Spleen (tissue), 11 donors: Measurements from ENCODE around the gene TMEM54. TPM values are rescaled to one million over a fixed set of nuclear protein-coding genes. Genes with fewer than 3 reads are reported as not detected.

Experiments
- DNase-seq: peaks from one replicate; pipeline ENCODE4 v3.0.0-alpha.2; 2020
- H3K27ac ChIP-seq, 8 donors: fragments of 200-600 bp; sonication (generic) in 7 of 8; 1 replicate in 4 of 8; 2 replicates in 4 of 8; pipeline versions ENCODE4 v1.5.0 to v1.8.0; 2016 to 2021; ENCODE audit warnings: inconsistent platforms in 4 of 8, mild to moderate bottlenecking in 4 of 8, moderate library complexity in 1 of 8
- H3K27me3 ChIP-seq, 7 donors: fragments of 200-600 bp; sonication (generic) in 6 of 7; replicated peaks in 1 of 7; 1 replicate in 4 of 7; 2 replicates in 3 of 7; pipeline versions ENCODE4 v1.5.0 to v1.8.0; 2016 to 2021; ENCODE audit warnings: inconsistent platforms in 3 of 7, mild to moderate bottlenecking in 1 of 7
- H3K36me3 ChIP-seq, 6 donors: fragments of 200-600 bp; sonication (generic) in 5 of 6; 1 replicate in 4 of 6; 2 replicates in 2 of 6; pipeline versions ENCODE4 v1.5.0 to v1.8.0; 2016 to 2021; ENCODE audit warnings: inconsistent platforms in 2 of 6
- H3K4me1 ChIP-seq, 6 donors: fragments of 200-600 bp; sonication (generic) in 5 of 6; 1 replicate in 3 of 6; 2 replicates in 3 of 6; pipeline versions ENCODE4 v1.5.0 to v1.8.0; 2016 to 2021; ENCODE audit warnings: inconsistent platforms in 3 of 6
- H3K4me3 ChIP-seq, 8 donors: fragments of 200-600 bp; sonication (generic) in 7 of 8; 1 replicate in 4 of 8; 2 replicates in 4 of 8; pipeline versions ENCODE4 v1.5.0 to v1.8.0; 2016 to 2021; ENCODE audit warnings: inconsistent platforms in 4 of 8, mild to moderate bottlenecking in 4 of 8, moderate library complexity in 2 of 8
- H3K9me3 ChIP-seq, 8 donors: fragments of 200-600 bp; sonication (generic) in 7 of 8; 1 replicate in 4 of 8; 2 replicates in 4 of 8; pipeline versions ENCODE4 v1.5.0 to v1.8.0; 2016 to 2021; ENCODE audit warnings: inconsistent platforms in 4 of 8
- POLR2A ChIP-seq, 3 donors: fragments of 450-650 bp; IDR thresholded peaks; one replicate each; pipeline ENCODE4 v1.5.1; 2017; ENCODE audit warnings: antibody characterized with exemption in 3 of 3, mild to moderate bottlenecking in 1 of 3
- POLR2AphosphoS5 ChIP-seq, 3 donors: sonication (generic); formaldehyde crosslinking; IDR thresholded peaks; one replicate each; pipeline ENCODE4 v1.5.1; 2017; ENCODE audit warnings: antibody characterized with exemption in 3 of 3
- WGBS, 5 donors: extraction: QIAGEN DNeasy Blood & Tissue Kit in 3 of 5; methylation state at CpG; one replicate each; pipeline versions ENCODE4 v1.1.5 to v1.1.7; 2013 to 2018; 5-methylcytosine and 5-hydroxymethylcytosine counted together
- intact Hi-C: fragments of 100-400 bp; cut with DNase I; formaldehyde crosslinking; loops from one replicate; pipeline ENCODE4 v1.15.0; 2023; ENCODE audit warnings: low total_unique reads
- polyA plus RNA-seq, 3 donors: library from polyadenylated mRNA; stranded (reverse); fragments of 200-250 nt; gene quantifications; one replicate each; pipeline ENCODE4 v1.2.1, GENCODE V29; 2013
- total RNA-seq, 7 donors: library from RNA; depleted of rRNA in 3 of 7; stranded (reverse); fragments of >200 nt in 3 of 7; fragmentation: NEBNext Ultra II Directional in 4 of 7; extraction: Animal tissue kit (Norgen Biotek cat#: 25700) in 4 of 7; gene quantifications; one replicate each; pipeline versions ENCODE4 v1.1.0 to v1.2.1, GENCODE V29; 2016 to 2021
- TF ChIP-seq, protein P1 (sequence below), 11 experiments: fragments of 200-600 bp in 7 of 11; fragments of 450-650 bp in 4 of 11; sonication (generic) in 4 of 11; IDR thresholded peaks in 8 of 11; conservative IDR thresholded peaks in 3 of 11; 1 replicate in 7 of 11; 2 replicates in 4 of 11; pipeline versions ENCODE4 v1.4.0 to v1.8.0; 2016 to 2021; ENCODE audit warnings: antibody characterized with exemption in 11 of 11, inconsistent platforms in 4 of 11, mild to moderate bottlenecking in 1 of 11
- donor health status: healthy with polysubstance abuse.
- donor health status: DM: no; HTN: no; CAD: no; lungs with moderate emphysema.
- donor health status: DM: no; HTN: no; CAD: no.
- donor health status: Bipolar disorder and iron deficiency.
- donor health status: healthy.
- donor health status: DM: no; HTN: no; CAD: no.
- donor health status: DM: yes; HTN: yes; CAD: no.

TMEM54 gene
- total and polyA plus RNA-seq, 10 donors: 4.3 to 24.6 (median 11.5) TPM

DNA sequence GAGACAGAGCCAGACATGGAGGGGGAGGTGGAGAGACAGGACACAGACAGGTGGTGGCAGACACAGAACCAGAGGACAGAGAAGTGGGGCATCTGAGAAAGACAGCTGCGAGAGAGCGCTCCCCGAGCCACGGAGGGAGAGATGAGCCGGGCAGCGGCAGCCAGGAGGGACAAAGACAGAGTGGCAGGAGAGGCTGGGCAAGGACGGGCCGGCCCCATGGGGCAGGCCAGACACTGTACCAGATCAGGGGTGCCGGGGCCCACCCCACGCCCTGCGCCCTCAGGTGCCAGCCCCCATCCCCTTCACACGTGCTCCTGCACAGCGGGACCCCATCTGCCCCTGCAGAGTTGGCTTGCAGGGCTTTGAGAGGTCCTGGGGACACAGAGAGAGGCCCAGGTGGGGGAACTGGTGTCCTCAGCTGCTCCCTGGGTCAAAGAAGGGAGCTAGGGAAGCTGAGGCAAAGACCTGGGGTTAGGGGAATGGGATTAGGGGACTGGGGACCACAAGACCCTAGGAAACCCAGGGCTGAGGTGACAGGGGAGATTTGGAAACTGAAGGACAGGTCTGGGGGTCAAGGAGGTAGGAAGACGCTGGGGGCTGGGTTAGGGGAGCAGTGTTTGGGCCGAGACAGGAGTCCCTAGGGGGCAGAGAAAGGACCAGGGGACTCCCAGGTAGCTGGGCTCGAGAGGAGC is 31.1 kb downstream of the TMEM54 start:
- H3K9me3 ChIP-seq: no peaks in the 10 kb centered on the region
- intact Hi-C loops: loop anchor here (5.0 kb wide), 1 partner anchor 158 kb away; no protein-coding TSS in a partner anchor
- 66 to 75% (median 68%) methylated on average over 16 of the region's 16 CpGs for WGBS, 5 donors
- H3K4me1 ChIP-seq: peaks cover 3 to 30% (median 24%) of the 10 kb centered on the region in 6 donors
- H3K4me3 ChIP-seq: peak overlapping the region in 1 of 8 donors; percentile 65
- peaks cover 0 to 59% (median 26%) of the 10 kb centered on the region in 7 donors for H3K27me3 ChIP-seq
- H3K27ac ChIP-seq: no peak overlapping the region
- TF ChIP-seq, protein P1, sequence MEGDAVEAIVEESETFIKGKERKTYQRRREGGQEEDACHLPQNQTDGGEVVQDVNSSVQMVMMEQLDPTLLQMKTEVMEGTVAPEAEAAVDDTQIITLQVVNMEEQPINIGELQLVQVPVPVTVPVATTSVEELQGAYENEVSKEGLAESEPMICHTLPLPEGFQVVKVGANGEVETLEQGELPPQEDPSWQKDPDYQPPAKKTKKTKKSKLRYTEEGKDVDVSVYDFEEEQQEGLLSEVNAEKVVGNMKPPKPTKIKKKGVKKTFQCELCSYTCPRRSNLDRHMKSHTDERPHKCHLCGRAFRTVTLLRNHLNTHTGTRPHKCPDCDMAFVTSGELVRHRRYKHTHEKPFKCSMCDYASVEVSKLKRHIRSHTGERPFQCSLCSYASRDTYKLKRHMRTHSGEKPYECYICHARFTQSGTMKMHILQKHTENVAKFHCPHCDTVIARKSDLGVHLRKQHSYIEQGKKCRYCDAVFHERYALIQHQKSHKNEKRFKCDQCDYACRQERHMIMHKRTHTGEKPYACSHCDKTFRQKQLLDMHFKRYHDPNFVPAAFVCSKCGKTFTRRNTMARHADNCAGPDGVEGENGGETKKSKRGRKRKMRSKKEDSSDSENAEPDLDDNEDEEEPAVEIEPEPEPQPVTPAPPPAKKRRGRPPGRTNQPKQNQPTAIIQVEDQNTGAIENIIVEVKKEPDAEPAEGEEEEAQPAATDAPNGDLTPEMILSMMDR (IDR thresholded peaks at IDR 0.05 in 8 of 11, conservative IDR thresholded peaks at IDR 0.05 in 3 of 11): no peak
- no peak for TF ChIP-seq POLR2A (IDR thresholded peaks at IDR 0.05)
- no peak for TF ChIP-seq POLR2AphosphoS5 (IDR thresholded peaks at IDR 0.05)
- H3K36me3 ChIP-seq: peaks cover 0 to 15% (median 0%) of the 10 kb centered on the region in 6 donors
- no peak for DNase-seq

DNA sequence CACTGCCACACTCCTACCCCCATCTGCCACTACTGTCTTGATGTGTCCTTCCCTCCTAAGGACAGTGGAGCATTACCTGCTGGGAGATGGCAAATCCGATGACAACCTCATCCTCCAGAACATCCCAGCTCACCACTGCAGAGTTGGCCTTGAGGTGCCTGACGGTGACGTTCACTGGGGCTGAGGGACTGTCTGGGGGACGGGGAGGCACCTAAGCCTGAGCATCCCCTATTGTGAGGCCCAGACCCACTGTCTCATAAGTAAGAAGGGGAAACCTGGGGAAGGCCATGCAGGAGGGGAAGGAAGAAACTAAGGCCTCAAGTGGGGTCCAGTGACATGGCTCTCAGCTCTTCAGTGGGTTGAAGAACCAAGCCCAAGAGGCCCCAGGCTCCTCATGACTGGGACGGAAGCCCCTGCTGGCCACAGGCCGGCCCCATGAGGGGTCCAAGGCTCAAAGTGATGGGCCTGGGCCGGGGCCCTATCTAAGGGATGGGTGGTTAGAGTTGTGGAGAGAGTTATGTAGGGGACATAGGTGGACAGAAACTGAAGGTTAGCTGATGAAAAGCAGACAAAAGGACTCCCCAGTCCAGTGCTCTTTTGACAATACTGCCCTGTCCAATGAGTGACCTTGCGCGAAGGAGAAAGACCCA is 32.3 kb downstream of the TMEM54 start:
- H3K9me3 ChIP-seq: no peaks in the 10 kb centered on the region
- DNase-seq: no peak
- no peak overlapping the region for H3K27ac ChIP-seq
- intact Hi-C loops: no loop called here
- WGBS, 5 donors: 90 to 96% (median 91%) methylated on average over 9 of the region's 9 CpGs
- peaks cover 3 to 30% (median 24%) of the 10 kb centered on the region in 6 donors for H3K4me1 ChIP-seq
- peaks cover 0 to 26% (median 1%) of the 10 kb centered on the region in 6 donors for H3K36me3 ChIP-seq
- TF ChIP-seq, protein P1 (IDR thresholded peaks at IDR 0.05 in 8 of 11, conservative IDR thresholded peaks at IDR 0.05 in 3 of 11): no peak
- TF ChIP-seq POLR2AphosphoS5 (IDR thresholded peaks at IDR 0.05) (no peak), POLR2A (IDR thresholded peaks at IDR 0.05) (no peak)
- peaks cover 0 to 48% (median 26%) of the 10 kb centered on the region in 7 donors for H3K27me3 ChIP-seq
- H3K4me3 ChIP-seq: no peak overlapping the region

DNA sequence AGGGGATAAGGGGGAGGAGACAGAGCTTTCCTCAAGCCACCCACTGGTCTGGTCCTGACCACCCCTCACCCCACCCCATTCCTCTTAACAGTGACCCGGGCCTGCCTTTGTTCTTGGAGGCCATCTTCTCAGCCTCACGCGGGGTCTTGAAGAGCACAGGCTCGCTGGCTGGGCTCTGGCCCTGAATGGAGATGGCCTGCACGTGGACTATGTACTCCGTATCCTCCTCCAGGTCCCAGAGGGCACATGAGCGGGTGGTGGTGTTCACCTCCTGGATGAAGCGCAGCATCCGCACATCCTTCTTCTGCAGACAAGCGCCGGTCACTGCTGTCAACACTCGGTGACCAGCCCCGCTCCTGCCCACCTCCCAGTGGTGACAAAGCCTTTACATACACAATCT is 33.1 kb downstream of the TMEM54 start:
- 92 to 94% (median 92%) methylated on average over 11 to 13 of the region's 13 CpGs for WGBS, 5 donors
- TF ChIP-seq POLR2AphosphoS5 (IDR thresholded peaks at IDR 0.05): peak in 1 of 3 donors; percentile 11
- TF ChIP-seq, protein P1 (IDR thresholded peaks at IDR 0.05 in 8 of 11, conservative IDR thresholded peaks at IDR 0.05 in 3 of 11): no peak
- TF ChIP-seq POLR2A (IDR thresholded peaks at IDR 0.05): no peak
- Histone ChIP-seq H3K4me1 (peaks cover 3 to 30% (median 24%) of the 10 kb centered on the region in 6 donors), H3K36me3 (peaks cover 0 to 35% (median 4%) of the 10 kb centered on the region in 6 donors), H3K4me3 (no peak overlapping the region), H3K27ac (no peak overlapping the region), H3K27me3 (peaks cover 0 to 40% (median 26%) of the 10 kb centered on the region in 7 donors), H3K9me3 (no peaks in the 10 kb centered on the region)
- intact Hi-C loops: no loop called here
- DNase-seq: no peak

DNA sequence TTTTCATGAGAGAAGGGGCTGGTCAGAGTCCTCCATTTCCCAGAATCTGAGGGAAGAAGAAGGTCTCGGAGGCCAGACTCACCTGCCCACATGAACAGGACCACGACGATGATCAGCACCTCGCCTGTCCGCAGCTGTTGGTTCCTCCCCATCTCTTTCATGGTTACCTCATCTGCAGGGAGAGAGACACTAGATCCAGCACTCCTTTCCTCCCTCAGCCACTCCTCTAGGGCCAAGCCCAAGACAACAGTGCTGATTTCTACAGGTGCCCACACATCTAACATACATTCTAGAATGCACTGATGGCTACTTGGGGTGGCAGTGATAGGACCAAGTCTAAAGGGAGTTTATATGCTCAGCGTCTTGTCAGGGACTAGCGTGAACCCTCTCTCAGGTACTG is 33.5 kb downstream of the TMEM54 start:
- WGBS, 5 donors: 93 to 99% (median 96%) methylated on average over 7 of the region's 7 CpGs

More for the DNA sequence above, 33.5 kb downstream of the TMEM54 start:
- TF ChIP-seq POLR2AphosphoS5 (IDR thresholded peaks at IDR 0.05): no peak
- TF ChIP-seq, protein P1 (IDR thresholded peaks at IDR 0.05 in 8 of 11, conservative IDR thresholded peaks at IDR 0.05 in 3 of 11): no peak
- peaks cover 0 to 36% (median 24%) of the 10 kb centered on the region in 7 donors for H3K27me3 ChIP-seq
- intact Hi-C loops: no loop called here
- H3K4me1 ChIP-seq: peaks cover 3 to 27% (median 22%) of the 10 kb centered on the region in 6 donors
- H3K36me3 ChIP-seq: peaks cover 0 to 39% (median 6%) of the 10 kb centered on the region in 6 donors
- DNase-seq: no peak
- no peak overlapping the region for H3K4me3 ChIP-seq
- no peak overlapping the region for H3K27ac ChIP-seq
- H3K9me3 ChIP-seq: no peaks in the 10 kb centered on the region
